ENCODE data around the gene KCNK15. TPM values are rescaled to one million over a fixed set of nuclear protein-coding genes. Genes with fewer than 3 reads are reported as not detected.
"Not testable (repeated sequence)": the region's sequence is repeated elsewhere in the genome, so short reads cannot be mapped to it uniquely, and the experiment has no call there.

Gene KCNK15
- total and polyA plus RNA-seq, 9 donors: 0.93 to 21.6 (median 4.4) TPM

DNA sequence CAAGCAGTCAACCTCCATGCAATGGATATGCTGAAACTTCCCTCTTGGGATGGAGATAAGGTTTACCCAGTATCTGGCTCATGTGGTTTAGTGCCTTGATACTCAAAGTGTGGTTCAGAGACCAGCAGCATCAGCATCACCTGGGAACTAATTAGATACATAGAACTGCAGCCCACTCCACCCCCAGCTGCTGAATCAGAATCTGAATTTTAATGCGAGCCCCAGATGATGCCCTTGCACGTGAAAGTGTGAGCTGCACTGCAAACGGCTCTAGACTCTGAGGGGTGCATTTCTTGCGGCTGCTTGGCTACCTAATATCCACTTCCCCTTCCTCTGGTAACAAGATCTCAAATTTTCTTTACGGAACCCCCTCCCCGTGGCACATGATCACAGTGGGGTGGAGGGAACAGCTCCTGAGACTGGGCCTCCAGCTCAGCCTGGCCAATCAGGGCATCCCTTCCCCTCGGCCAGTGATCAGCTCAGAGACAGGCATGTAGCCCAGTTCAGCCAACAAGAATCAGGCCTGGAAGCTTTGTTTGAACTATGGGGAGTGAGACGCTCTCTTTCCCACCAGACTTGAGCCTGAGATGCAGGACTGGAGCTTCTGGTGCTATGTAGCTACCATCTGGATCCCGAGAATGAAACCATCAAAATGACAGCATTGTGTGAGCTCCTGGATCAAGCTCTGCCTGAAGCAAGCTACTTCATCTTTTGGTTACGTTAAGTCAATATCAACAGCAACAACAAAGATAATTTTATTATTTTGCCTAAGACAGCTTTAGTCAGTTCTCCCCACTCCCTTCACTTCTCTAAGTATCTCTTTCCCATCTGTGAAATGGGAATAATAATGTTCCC, 12.8 kb downstream of the KCNK15 start:
- Histone ChIP-seq H3K4me3 (no peak overlapping the region), H3K27ac (no peak overlapping the region), H3K9me3 (no peaks in the 10 kb centered on the region), H3K36me3 (no peaks in the 10 kb centered on the region), H3K4me1 (ENCODE audit: insufficient read depth) (no peaks in the 10 kb centered on the region), H3K27me3 (no peaks in the 10 kb centered on the region)
- WGBS, 3 donors: 61 to 68% (median 64%) methylated on average over 10 of the region's 10 CpGs
- TF ChIP-seq, protein P1, sequence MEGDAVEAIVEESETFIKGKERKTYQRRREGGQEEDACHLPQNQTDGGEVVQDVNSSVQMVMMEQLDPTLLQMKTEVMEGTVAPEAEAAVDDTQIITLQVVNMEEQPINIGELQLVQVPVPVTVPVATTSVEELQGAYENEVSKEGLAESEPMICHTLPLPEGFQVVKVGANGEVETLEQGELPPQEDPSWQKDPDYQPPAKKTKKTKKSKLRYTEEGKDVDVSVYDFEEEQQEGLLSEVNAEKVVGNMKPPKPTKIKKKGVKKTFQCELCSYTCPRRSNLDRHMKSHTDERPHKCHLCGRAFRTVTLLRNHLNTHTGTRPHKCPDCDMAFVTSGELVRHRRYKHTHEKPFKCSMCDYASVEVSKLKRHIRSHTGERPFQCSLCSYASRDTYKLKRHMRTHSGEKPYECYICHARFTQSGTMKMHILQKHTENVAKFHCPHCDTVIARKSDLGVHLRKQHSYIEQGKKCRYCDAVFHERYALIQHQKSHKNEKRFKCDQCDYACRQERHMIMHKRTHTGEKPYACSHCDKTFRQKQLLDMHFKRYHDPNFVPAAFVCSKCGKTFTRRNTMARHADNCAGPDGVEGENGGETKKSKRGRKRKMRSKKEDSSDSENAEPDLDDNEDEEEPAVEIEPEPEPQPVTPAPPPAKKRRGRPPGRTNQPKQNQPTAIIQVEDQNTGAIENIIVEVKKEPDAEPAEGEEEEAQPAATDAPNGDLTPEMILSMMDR (IDR thresholded peaks at IDR 0.05): no peak
- TF ChIP-seq EP300 (IDR thresholded peaks at IDR 0.05) (no peak), POLR2A (IDR thresholded peaks at IDR 0.05) (no peak)
- no peak for DNase-seq
- intact Hi-C loops (cut with DNase I): loop anchor here in 1 of 4 donors (10.0 kb wide), 2 partner anchors 206 to 1164 kb away; partner anchors contain the start of genes IFT52, STK4 and TOMM34

DNA sequence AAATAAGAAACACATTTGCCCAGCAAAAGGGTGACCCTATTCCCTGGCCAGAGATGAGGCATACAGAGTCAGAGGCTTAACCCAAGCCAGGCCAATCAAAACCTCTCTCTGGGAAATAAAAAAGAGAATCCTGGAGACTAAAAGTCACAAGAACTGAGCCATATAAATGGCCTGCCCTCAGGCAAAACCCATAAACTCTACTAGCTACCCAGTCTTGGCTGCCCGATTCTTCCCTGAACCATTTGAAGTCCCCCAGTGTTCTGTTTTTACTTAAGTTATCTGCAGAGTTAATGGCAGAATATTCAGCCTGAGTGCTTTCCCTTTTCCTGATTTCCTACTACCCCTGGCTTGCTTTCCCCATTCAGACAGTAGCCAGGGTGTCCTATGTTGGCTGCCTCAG, 13.9 kb downstream of the KCNK15 start:
- no peak overlapping the region for H3K4me3 ChIP-seq
- H3K36me3 ChIP-seq: no peaks in the 10 kb centered on the region
- DNase-seq: no peak
- H3K4me1 ChIP-seq (ENCODE audit: insufficient read depth): no peaks in the 10 kb centered on the region
- TF ChIP-seq EP300 (IDR thresholded peaks at IDR 0.05) (no peak), POLR2A (IDR thresholded peaks at IDR 0.05) (no peak)
- TF ChIP-seq, protein P1 (IDR thresholded peaks at IDR 0.05): no peak
- H3K27ac ChIP-seq: no peak overlapping the region
- intact Hi-C loops (cut with DNase I): loop anchor here in 1 of 4 donors (10.0 kb wide), 2 partner anchors 205 to 1165 kb away; partner anchors contain the start of genes IFT52, STK4 and TOMM34
- no peaks in the 10 kb centered on the region for H3K9me3 ChIP-seq
- H3K27me3 ChIP-seq: no peaks in the 10 kb centered on the region
- 86 to 90% (median 90%) methylated on average over 1 of the region's 1 CpG for WGBS, 3 donors

DNA sequence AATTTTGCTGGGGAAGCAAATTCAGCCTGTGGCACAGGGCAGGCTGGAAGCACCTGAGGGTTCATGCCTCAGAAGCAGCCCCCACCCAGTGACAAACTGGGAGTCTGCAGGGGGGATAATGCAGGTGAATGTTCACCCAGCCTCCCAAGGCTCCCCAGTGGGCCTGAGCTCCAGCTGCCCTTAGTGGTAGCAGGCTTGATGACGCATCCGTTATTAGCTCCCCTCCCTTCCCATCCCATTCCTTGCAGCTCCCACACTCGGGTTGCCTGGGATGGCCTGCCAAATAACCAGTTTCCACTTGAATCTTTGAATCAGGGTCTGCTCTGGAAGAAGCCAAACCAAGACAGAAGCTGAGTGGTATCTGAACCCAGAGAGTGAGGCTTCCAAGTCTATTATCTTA, 15.8 kb downstream of the KCNK15 start:
- no peaks in the 10 kb centered on the region for H3K36me3 ChIP-seq
- peak in 1 of 5 donors; percentile 58 for DNase-seq
- TF ChIP-seq, protein P1 (IDR thresholded peaks at IDR 0.05): no peak
- TF ChIP-seq EP300 (IDR thresholded peaks at IDR 0.05) (no peak), POLR2A (IDR thresholded peaks at IDR 0.05) (no peak)
- H3K27ac ChIP-seq: no peak overlapping the region
- no peaks in the 10 kb centered on the region for H3K9me3 ChIP-seq
- intact Hi-C loops (cut with DNase I): no loop called here
- 14 to 20% (median 16%) methylated on average over 3 of the region's 3 CpGs for WGBS, 3 donors
- no peak overlapping the region for H3K4me3 ChIP-seq
- H3K4me1 ChIP-seq (ENCODE audit: insufficient read depth): no peaks in the 10 kb centered on the region
- no peaks in the 10 kb centered on the region for H3K27me3 ChIP-seq

DNA sequence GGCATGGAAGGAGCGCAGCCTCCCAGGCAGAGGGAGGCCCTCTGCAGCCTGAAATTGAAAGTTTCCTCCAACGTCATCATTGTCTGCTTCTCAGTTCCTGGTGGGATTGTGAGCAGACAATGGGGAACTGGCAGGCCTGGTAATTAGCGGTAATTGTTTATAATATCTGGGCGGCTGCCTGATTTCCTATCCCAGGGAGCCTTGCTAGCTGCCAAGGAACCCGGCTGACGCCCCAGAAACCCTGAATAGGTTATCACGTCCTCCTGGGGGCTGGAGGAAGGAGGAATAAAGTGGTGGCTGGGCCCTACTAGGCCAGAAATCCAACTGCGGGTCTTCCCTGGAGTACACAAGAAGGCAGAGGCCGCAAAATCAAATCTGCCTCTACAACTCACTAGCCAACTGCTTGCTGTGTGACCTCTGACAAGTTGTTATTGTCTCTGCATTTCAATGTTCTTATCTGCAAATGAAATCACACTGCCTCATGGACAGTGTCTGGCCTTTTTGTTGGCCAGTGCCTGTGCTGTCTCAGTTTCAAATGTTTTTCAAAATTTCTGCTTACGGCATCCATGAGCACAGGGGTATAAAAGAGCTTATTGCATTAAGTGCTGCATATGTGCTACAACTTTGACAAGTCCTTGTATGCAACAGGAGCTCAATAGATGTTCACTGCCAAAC, 16.9 kb downstream of the KCNK15 start:
- Histone ChIP-seq H3K27ac (no peak overlapping the region), H3K27me3 (no peaks in the 10 kb centered on the region), H3K36me3 (no peaks in the 10 kb centered on the region), H3K4me3 (no peak overlapping the region), H3K4me1 (ENCODE audit: insufficient read depth) (no peaks in the 10 kb centered on the region), H3K9me3 (no peaks in the 10 kb centered on the region)
- TF ChIP-seq, protein P1 (IDR thresholded peaks at IDR 0.05): no peak
- intact Hi-C loops (cut with DNase I): no loop called here
- no peak for DNase-seq
- 42 to 55% (median 52%) methylated on average over 10 of the region's 10 CpGs for WGBS, 3 donors

DNA sequence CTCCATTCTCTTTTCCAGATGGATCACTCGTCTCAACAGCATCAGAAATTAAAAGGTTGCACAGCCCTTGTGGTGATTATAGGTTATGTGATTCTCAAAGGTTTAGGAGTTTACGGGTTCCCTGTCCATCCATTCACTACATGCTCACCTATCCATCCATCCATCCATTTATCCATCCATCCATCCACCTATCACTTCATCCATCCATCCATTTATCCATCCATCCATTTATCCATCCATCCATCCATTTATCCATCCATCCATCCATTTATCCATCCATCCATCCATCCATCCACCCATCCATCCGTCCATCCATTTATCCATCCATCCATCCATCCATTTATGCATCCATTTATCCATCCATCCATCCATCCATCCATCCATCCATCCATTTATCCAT, 18.1 kb downstream of the KCNK15 start:
- H3K4me1 ChIP-seq (ENCODE audit: insufficient read depth); intact Hi-C loops (cut with DNase I); DNase-seq; H3K27ac ChIP-seq; H3K9me3 ChIP-seq; H3K27me3 ChIP-seq; H3K4me3 ChIP-seq; H3K36me3 ChIP-seq: not testable (repeated sequence)
- 87 to 92% (median 91%) methylated on average over 3 of the region's 3 CpGs for WGBS, 3 donors
